ENCODE measurements around the gene TMEM144.

The TMEM144 gene

DNA sequence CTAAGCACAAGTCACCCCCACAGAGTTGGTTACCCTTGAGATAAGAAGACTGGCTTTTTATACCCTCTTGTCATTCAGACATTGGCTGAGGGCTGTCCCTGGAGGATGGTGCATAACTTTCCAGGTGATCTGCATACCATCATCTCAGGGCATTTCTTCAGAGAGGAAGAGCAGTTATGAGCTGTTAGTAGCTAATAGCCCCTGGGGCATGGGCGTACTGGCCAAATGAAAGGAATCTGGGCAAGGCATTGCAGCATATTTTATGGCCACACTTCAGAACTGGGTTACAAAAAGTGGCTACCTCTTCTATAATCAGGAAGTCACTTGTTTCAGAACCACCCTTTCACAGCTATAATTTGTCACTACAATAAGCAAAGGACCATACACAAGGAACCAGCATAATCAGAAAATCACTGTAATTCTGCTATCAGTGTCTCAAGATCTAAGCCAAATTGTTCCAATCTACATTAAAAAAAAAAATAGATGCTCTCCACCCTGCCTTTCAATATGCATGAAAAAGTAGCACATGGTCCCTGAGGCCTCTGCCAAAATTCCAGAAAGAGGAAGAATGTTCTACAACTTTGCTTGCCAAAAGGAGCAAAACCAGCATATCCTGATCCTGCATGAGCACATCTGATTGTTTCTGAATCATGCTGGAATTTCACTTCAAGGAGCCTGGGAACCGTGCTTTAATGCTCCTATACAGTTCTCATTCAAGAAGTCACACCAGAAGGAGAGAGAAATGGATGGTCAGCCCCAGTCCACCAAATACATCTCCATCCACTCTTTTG, 92.0 kb downstream of the TMEM144 start:
- no peaks in the 10 kb centered on the region for H3K27me3 ChIP-seq (ENCODE audit: insufficient read depth, low read depth, severe bottlenecking)
- H3K36me3 ChIP-seq: no peaks in the 10 kb centered on the region
- no peaks in the 10 kb centered on the region for H3K9me3 ChIP-seq (ENCODE audit: severe bottlenecking)
- no peak for DNase-seq
- TF ChIP-seq, protein P1, sequence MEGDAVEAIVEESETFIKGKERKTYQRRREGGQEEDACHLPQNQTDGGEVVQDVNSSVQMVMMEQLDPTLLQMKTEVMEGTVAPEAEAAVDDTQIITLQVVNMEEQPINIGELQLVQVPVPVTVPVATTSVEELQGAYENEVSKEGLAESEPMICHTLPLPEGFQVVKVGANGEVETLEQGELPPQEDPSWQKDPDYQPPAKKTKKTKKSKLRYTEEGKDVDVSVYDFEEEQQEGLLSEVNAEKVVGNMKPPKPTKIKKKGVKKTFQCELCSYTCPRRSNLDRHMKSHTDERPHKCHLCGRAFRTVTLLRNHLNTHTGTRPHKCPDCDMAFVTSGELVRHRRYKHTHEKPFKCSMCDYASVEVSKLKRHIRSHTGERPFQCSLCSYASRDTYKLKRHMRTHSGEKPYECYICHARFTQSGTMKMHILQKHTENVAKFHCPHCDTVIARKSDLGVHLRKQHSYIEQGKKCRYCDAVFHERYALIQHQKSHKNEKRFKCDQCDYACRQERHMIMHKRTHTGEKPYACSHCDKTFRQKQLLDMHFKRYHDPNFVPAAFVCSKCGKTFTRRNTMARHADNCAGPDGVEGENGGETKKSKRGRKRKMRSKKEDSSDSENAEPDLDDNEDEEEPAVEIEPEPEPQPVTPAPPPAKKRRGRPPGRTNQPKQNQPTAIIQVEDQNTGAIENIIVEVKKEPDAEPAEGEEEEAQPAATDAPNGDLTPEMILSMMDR (IDR thresholded peaks at IDR 0.05; ENCODE audit: low read depth, low read length): no peak
- H3K27ac ChIP-seq: no peak overlapping the region
- H3K4me3 ChIP-seq (ENCODE audit: low read depth, low read length): no peak overlapping the region

GRCh38 chr4:158304694-158305093, 94.4 kb downstream of the TMEM144 start:
- Histone ChIP-seq H3K9me3 (ENCODE audit: severe bottlenecking) (no peaks in the 10 kb centered on the region), H3K27ac (no peak overlapping the region), H3K27me3 (ENCODE audit: insufficient read depth, low read depth, severe bottlenecking) (no peaks in the 10 kb centered on the region), H3K4me3 (ENCODE audit: low read depth, low read length) (no peak overlapping the region), H3K36me3 (no peaks in the 10 kb centered on the region)
- TF ChIP-seq, protein P1 (IDR thresholded peaks at IDR 0.05; ENCODE audit: low read depth, low read length): no peak
- DNase-seq: no peak

All from WERI-Rb-1 (cell line).